Stimulated activated CD8-positive, alpha-beta memory T cell treated with anti-CD3 and anti-CD28 coated beads, Interleukin-2, amount 100 ng/mL, for 48 hours (primary cell): Measurements from ENCODE around the gene PTGFRN.

Experiments used
- DNase-seq, 2 donors: peaks; one replicate each; pipeline ENCODE4 v3.0.0-alpha.2; 2020; ENCODE audit warnings: low read depth in 2 of 2

The PTGFRN gene

GRCh38 chr1:117000142-117000541 lies 90.4 kb downstream of the PTGFRN start:
- no peak for DNase-seq

- no peak for DNase-seq
Measured at GRCh38 chr1:117001254-117001927, 91.7 kb downstream of the PTGFRN start, which contains the start of gene CD101. CD101 (plus strand) TSS chr1:117001760; CDS start chr1:117001818, 58 bp downstream.

- DNase-seq, result no peak
Measured at GRCh38 chr1:117003223-117003875, 93.6 kb downstream of the PTGFRN start.

GRCh38 chr1:117007719-117008013 lies 98.0 kb downstream of the PTGFRN start:
- no peak for DNase-seq

- DNase-seq, result no peak
Measured at GRCh38 chr1:117008656-117009055, 98.9 kb downstream of the PTGFRN start.

- DNase-seq, result no peak
Measured at GRCh38 chr1:117009132-117009531, 99.4 kb downstream of the PTGFRN start.

GRCh38 chr1:117010310-117010969 lies 100.7 kb downstream of the PTGFRN start:
- DNase-seq, result no peak

- no peak for DNase-seq
Measured at GRCh38 chr1:117011334-117011733, 101.6 kb downstream of the PTGFRN start.

GRCh38 chr1:117013309-117013858 lies 103.7 kb downstream of the PTGFRN start:
- DNase-seq, result no peak

GRCh38 chr1:117014209-117014608 lies 104.5 kb downstream of the PTGFRN start:
- no peak for DNase-seq

- no peak for DNase-seq
Measured at GRCh38 chr1:117015724-117016123, 106.0 kb downstream of the PTGFRN start.

- DNase-seq, result no peak
Measured at GRCh38 chr1:117017062-117017461, 107.3 kb downstream of the PTGFRN start.

GRCh38 chr1:117017648-117018047 lies 107.9 kb downstream of the PTGFRN start:
- no peak for DNase-seq

- DNase-seq, result no peak
Measured at GRCh38 chr1:117020526-117021156, 110.9 kb downstream of the PTGFRN start.

GRCh38 chr1:117022114-117022513 lies 112.4 kb downstream of the PTGFRN start:
- no peak for DNase-seq

GRCh38 chr1:117025568-117025967 lies 115.9 kb downstream of the PTGFRN start:
- no peak for DNase-seq

- DNase-seq, result no peak
Measured at GRCh38 chr1:117026361-117026760, 116.6 kb downstream of the PTGFRN start.

- DNase-seq, result no peak
Measured at GRCh38 chr1:117029685-117030084, 120.0 kb downstream of the PTGFRN start.

GRCh38 chr1:117030271-117030877 lies 120.7 kb downstream of the PTGFRN start:
- no peak for DNase-seq

GRCh38 chr1:117032266-117032665 lies 122.5 kb downstream of the PTGFRN start:
- DNase-seq, result no peak

- DNase-seq, result no peak
Measured at GRCh38 chr1:117032681-117033539, 123.2 kb downstream of the PTGFRN start.
